Heart left ventricle (tissue), 13 donors: ENCODE data around the gene BZW1.
A peak's percentile ranks its signal among the peaks of the same experiment; 100 is the strongest.

Experiments
- CTCF ChIP-seq, 12 donors: fragments of 200-600 bp; sonication (generic) in 4 of 12; IDR thresholded peaks; one replicate each; pipeline versions ENCODE4 v1.5.0 to v1.8.0; 2018 to 2022; ENCODE audit warnings: antibody characterized with exemption in 12 of 12, mild to moderate bottlenecking in 5 of 12
- POLR2A ChIP-seq, 2 donors: fragments of 450-650 bp; IDR thresholded peaks; one replicate each; pipeline ENCODE4 v1.6.1; 2017; ENCODE audit warnings: antibody characterized with exemption in 2 of 2, mild to moderate bottlenecking in 2 of 2, moderate library complexity in 2 of 2
- donor health status: ischemic (EF 13 %, LVEDD 7.1; RV severe dilation, severe dysfunction).
- donor health status: DM: no; HTN: yes; CAD: no.
- donor health status: DM: no; HTN: no; CAD: no.
- donor health status: ischemic (EF 25% LVEDD 6.9; RV normal size, moderate dysfunction).
- donor health status: ischemic (EF 25% LVEDD 5.7; RV mildly dilated, moderate dysfunction).
- donor health status: ischemic (EF 35%, LVEDD 5.7; RV mildly dilated, moderate dysfunction).
- donor health status: nonischemic (EF 11% LVEDD 7.7; RV severe dilation, severe dysfunction).
- donor health status: DM: yes; HTN: yes; CAD: no.
- donor health status: PGD.
- donor health status: ischemic (EF 29% LVEDD 5.4; RV normal size, mild dysfunction).
- donor health status: nonischemic (EF 23%, LVEDD 6.1; RV moderate dilation, normal function).

- no peak for TF ChIP-seq CTCF (IDR thresholded peaks at IDR 0.05)
- TF ChIP-seq POLR2A (IDR thresholded peaks at IDR 0.05) = peak; percentile 49 to 91
These were observed at the start of gene BZW1 for GRCh38 chr2:200811333-200812121.
